HG03103 (cell line): Measurements from ENCODE around the gene DLG2.
"Not testable (repeated sequence)": the region's sequence is repeated elsewhere in the genome, so short reads cannot be mapped to it uniquely, and the experiment has no call there.

Experiments
- ATAC-seq: cut with Tn5 transposase; IDR thresholded peaks from one replicate; pipeline ENCODE4 v1.9.1; 2021; ENCODE audit warnings: low read depth; ENCODE audit not compliant: unreplicated experiment

Gene DLG2

GRCh38 chr11:85355921-85356320 lies 271.2 kb downstream of the DLG2 start:
- no peak for ATAC-seq

DNA sequence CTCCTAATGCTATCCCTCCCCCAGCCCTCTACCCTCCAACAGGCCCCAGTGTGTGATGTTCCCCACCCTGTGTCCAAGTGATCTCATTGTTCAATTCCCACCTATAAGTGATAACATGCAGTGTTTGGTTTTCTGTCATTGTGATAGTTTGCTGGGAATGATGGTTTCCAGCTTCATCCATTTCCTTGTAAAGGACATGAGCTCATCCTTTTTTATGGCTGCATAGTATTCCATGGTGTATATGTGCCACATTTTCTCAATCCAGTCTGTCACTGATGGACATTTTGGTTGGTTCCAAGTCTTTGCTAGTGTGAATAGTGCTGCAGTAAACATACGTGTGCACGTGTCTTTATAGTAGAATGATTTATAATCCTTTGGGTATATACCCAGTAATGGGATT lies 277.6 kb downstream of the DLG2 start:
- ATAC-seq: not testable (repeated sequence)

DNA sequence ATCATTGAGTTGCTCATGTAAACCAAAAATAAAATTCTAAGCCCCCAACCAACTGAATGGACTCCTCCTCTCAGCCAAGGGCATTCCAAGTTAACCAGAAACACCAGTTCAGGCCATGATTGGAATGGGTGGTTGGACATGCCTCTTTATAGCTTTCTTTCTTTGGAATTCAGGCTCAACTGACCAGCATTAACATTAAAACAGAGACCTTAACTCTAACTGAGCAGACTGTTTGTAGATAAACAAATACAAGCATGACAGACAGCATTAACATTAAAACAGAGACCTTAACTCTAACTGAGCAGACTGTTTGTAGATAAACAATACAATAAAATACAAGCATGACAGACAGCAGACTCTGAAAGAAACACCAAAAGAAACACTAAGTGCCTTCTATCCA lies 278.2 kb downstream of the DLG2 start:
- ATAC-seq: no peak

GRCh38 chr11:85347291-85347690 lies 279.9 kb downstream of the DLG2 start:
- no peak for ATAC-seq

GRCh38 chr11:85346484-85346883 lies 280.7 kb downstream of the DLG2 start:
- no peak for ATAC-seq

- not testable (repeated sequence) for ATAC-seq
These were observed 286.3 kb downstream of the DLG2 start for GRCh38 chr11:85340846-85341245.

DNA sequence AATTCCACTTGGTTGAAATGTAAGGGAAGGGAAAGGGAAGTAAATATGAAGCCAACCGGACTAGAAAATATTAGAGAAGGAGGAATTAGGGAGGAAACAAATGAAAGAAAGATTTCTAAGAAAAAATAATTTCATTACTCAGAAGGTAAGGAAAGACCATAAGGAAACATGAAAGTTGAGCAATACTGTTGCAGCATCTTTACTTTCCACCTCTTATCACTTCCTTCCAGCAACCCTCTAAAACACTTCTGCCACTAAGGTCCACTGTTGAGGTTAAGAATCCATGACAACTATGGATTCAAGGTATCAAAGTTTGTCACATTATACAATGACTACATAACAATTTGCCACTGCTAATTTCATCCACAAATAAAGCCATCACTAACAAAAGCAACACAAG lies 308.6 kb downstream of the DLG2 start:
- no peak for ATAC-seq

DNA sequence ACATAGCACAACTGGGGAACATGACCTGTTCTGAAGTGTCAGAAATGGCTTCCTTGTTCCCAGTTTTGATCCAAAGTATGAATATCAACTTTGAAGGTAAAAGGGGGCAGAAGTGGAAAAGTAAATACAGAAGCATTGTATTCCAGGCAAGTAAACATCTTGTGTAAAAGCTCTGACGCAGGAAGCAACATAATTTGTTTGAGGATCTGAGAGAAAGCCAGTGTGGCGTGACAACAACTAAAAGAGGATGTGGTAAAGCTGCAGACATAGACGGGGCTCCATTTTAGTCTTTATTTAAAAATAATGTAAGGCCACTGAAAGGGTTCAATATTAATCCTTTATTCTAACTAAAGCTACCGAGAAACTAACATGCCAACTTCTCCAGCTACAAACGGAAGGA lies 310.2 kb downstream of the DLG2 start:
- ATAC-seq: peak; percentile 97

DNA sequence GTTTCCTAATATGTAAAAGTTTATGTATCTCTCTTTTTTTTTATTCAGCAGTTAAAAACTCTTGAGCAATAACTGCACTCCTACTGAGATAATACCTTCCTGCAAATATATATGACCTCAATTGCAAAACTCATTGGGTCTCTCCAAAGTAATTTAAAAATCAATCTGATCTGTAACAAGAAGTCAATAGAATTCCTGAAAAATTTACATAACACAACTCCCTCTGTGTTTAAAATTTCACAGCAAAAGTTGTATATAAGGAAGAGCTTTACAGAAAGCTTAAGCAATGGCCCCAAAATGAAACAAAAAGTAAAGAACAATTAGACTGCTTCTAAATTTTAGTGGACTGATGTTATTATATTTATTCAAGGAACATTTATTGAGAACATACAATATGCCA lies 313.4 kb downstream of the DLG2 start:
- ATAC-seq: no peak

GRCh38 chr11:85310479-85310878 lies 316.7 kb downstream of the DLG2 start:
- no peak for ATAC-seq

GRCh38 chr11:85307366-85307765 lies 319.8 kb downstream of the DLG2 start:
- ATAC-seq: no peak

GRCh38 chr11:85301895-85302678 lies 325.1 kb downstream of the DLG2 start:
- ATAC-seq: no peak

DNA sequence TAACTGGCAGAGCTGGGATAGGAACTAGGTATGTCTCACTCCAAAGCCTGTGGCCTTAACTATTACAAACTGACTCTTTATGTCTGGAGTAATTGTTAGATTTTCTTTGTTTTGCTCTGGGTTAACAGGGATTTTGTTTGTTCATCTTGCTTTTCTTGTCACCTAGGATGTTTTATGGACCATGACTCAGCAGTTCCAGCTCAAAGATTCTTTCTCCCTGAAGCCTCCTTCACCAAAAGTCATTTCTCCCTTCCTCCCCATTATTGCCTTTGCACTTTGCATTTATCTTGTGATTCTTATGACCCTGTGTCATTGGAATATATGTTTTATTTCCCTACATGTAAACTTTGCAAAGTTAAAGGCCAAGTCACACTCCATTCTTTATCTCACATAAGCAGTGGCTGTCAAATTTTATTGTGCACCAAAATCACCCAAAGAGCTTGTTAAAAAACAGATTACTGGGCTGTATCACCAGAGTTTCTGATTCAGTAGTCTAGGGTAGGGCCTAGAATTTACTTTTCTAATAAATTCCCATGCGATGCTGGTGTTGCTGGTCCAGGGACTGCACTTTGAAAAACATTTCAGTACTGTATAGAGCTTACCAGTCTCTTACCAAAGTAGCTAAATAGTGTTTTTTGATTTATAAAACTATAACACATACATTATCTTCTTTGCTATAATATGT lies 327.7 kb downstream of the DLG2 start:
- no peak for ATAC-seq

GRCh38 chr11:85295694-85296271 lies 331.4 kb downstream of the DLG2 start:
- ATAC-seq: no peak

DNA sequence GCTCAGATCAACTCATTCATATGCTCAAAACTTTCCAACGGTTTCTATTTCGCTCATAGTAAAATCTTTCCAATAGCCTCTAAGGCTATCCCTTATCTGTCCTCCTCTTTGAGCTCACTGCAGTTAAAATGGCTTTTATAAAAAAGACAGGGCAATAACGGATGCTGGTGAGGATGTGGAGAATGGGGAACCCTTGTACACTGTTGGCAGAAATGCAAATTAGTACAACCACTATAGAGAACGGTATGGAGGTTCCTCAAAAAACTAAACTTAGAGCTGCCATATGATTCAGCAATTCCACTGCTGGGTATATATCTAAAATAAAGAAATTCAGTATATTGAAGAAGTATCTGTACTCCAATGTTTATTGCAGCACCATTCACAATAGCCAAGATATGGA lies 345.6 kb downstream of the DLG2 start:
- ATAC-seq: no peak

GRCh38 chr11:85279267-85279666 lies 347.9 kb downstream of the DLG2 start:
- no peak for ATAC-seq

DNA sequence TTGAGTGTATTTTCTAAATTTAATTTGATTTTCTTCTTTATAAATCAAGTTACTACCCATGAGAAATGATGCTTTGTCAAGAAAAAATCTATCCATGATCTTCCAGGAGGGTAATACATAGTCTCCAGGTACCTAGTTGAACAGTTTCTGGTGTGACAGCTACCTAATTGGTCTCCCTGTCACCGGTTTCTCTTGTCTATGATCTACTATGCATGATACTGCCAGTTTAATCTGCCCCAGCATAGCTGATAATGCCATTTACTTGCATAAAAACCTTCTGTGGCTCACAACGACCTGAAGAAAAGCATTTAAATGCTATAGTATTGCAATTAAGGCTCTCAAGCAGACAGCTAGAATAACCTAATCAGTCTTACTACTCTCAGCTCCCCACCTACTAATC lies 349.5 kb downstream of the DLG2 start:
- ATAC-seq: no peak

- no peak for ATAC-seq
These were observed 350.8 kb downstream of the DLG2 start for GRCh38 chr11:85276332-85276731.

DNA sequence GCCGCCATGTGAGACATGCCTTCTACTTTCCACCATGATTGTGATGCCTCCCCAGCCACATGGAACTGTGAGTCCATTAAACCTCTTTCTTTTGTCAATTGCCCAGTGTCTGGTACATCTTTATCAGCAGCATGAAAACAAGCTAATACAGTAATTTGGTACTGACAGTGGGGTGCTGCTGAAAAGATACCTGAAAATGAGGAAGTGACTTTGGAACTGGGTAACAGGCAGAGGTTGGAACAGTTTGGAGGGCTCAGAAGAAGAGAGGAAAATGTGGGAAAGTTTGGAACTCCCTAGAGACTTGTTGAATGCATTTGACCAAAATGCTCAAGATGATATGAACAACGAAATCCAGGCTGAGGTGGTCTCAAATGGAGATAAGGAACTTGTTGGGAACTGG lies 356.8 kb downstream of the DLG2 start:
- ATAC-seq: not testable (repeated sequence)

GRCh38 chr11:85269109-85269508 lies 358.0 kb downstream of the DLG2 start:
- ATAC-seq: no peak

GRCh38 chr11:85266646-85267045 lies 360.5 kb downstream of the DLG2 start:
- no peak for ATAC-seq

GRCh38 chr11:85263328-85263727 lies 363.8 kb downstream of the DLG2 start:
- no peak for ATAC-seq
